Heart left ventricle (tissue), 16 donors: Measurements from ENCODE around the gene MRPL48. TPM values are rescaled to one million over a fixed set of nuclear protein-coding genes. Genes with fewer than 3 reads are reported as not detected.

Experiments
- ATAC-seq, 4 donors: fragments of 200-7000 bp; cut with Tn5 transposase; one replicate each; pipeline ENCODE4 v1.9.1; 2020 to 2022; ENCODE audit warnings: moderate library complexity in 4 of 4, mild to moderate bottlenecking in 3 of 4, moderate number of reproducible peaks in 1 of 4
- DNase-seq, 5 donors: peaks; one replicate each; pipeline ENCODE4 v3.0.0-alpha.2; 2020
- H3K27ac ChIP-seq, 12 donors: fragments of 200-600 bp; sonication (generic) in 4 of 12; one replicate each; pipeline versions ENCODE4 v1.5.0 to v1.8.0; 2016 to 2022; ENCODE audit warnings: mild to moderate bottlenecking in 2 of 12
- H3K27me3 ChIP-seq, 9 donors: fragments of 200-600 bp; sonication (generic) in 2 of 9; one replicate each; pipeline versions ENCODE4 v1.5.1 to v1.8.0; 2016 to 2022; ENCODE audit warnings: mild to moderate bottlenecking in 3 of 9
- H3K36me3 ChIP-seq, 9 donors: fragments of 200-600 bp; sonication (generic) in 2 of 9; one replicate each; pipeline versions ENCODE4 v1.5.0 to v1.8.0; 2018 to 2022; ENCODE audit warnings: mild to moderate bottlenecking in 2 of 9
- H3K4me1 ChIP-seq, 12 donors: fragments of 200-600 bp; sonication (generic) in 4 of 12; one replicate each; pipeline versions ENCODE4 v1.5.0 to v1.8.0; 2016 to 2022; ENCODE audit warnings: mild to moderate bottlenecking in 3 of 12
- H3K4me3 ChIP-seq, 12 donors: fragments of 200-600 bp; sonication (generic) in 4 of 12; one replicate each; pipeline versions ENCODE4 v1.5.0 to v1.8.0; 2017 to 2022; ENCODE audit warnings: mild to moderate bottlenecking in 9 of 12, moderate library complexity in 4 of 12
- H3K9me3 ChIP-seq, 12 donors: fragments of 200-600 bp; sonication (generic) in 4 of 12; one replicate each; pipeline versions ENCODE4 v1.5.0 to v1.8.0; 2016 to 2022; ENCODE audit warnings: mild to moderate bottlenecking in 1 of 12
- CTCF ChIP-seq, 12 donors: fragments of 200-600 bp; sonication (generic) in 4 of 12; IDR thresholded peaks; one replicate each; pipeline versions ENCODE4 v1.5.0 to v1.8.0; 2018 to 2022; ENCODE audit warnings: antibody characterized with exemption in 12 of 12, mild to moderate bottlenecking in 5 of 12
- POLR2A ChIP-seq, 2 donors: fragments of 450-650 bp; IDR thresholded peaks; one replicate each; pipeline ENCODE4 v1.6.1; 2017; ENCODE audit warnings: antibody characterized with exemption in 2 of 2, mild to moderate bottlenecking in 2 of 2, moderate library complexity in 2 of 2
- WGBS, 4 donors: extraction: QIAGEN DNeasy Blood & Tissue Kit in 2 of 4; methylation state at CpG; one replicate each; pipeline versions ENCODE4 v1.1.5 to v1.1.7; 2013 to 2018; 5-methylcytosine and 5-hydroxymethylcytosine counted together
- intact Hi-C, 10 donors: fragments of 100-400 bp; cut with DNase I; formaldehyde crosslinking; loops; one replicate each; pipeline versions ENCODE4 v1.11.1 to v1.14.2; 2022
- polyA plus RNA-seq, 2 donors: library from polyadenylated mRNA; stranded (reverse); fragments of 200-250 nt; gene quantifications; one replicate each; pipeline ENCODE4 v1.2.3, GENCODE V29; 2013
- total RNA-seq, 9 donors: library from RNA; depleted of rRNA in 2 of 9; stranded (reverse); fragments of >200 nt in 2 of 9; fragmentation: NEBNext Ultra II Directional in 3 of 9; extraction: Animal tissue kit (Norgen Biotek cat#: 25700) in 3 of 9; gene quantifications; one replicate each; pipeline versions ENCODE4 v1.1.0 to v1.2.4, GENCODE V29; 2016 to 2023
- donor health status: ischemic (EF 13 %, LVEDD 7.1; RV severe dilation, severe dysfunction).
- donor health status: healthy with polysubstance abuse.
- donor health status: DM: no; HTN: yes; CAD: no.
- donor health status: DM: no; HTN: no; CAD: no.
- donor health status: ischemic (EF 25% LVEDD 6.9; RV normal size, moderate dysfunction).
- donor health status: ischemic (EF 25% LVEDD 5.7; RV mildly dilated, moderate dysfunction).
- donor health status: healthy.
- donor health status: DM: yes; HTN: yes; CAD: no.
- donor health status: ischemic (EF 35%, LVEDD 5.7; RV mildly dilated, moderate dysfunction).
- donor health status: nonischemic (EF 11% LVEDD 7.7; RV severe dilation, severe dysfunction).
- donor health status: DM: yes; HTN: yes; CAD: no.
- donor health status: PGD.
- donor health status: ischemic (EF 29% LVEDD 5.4; RV normal size, mild dysfunction).
- donor health status: nonischemic (EF 23%, LVEDD 6.1; RV moderate dilation, normal function).

MRPL48 gene
- total and polyA plus RNA-seq, 11 donors, result 21.0 to 47.7 (median 39.4) TPM

DNA sequence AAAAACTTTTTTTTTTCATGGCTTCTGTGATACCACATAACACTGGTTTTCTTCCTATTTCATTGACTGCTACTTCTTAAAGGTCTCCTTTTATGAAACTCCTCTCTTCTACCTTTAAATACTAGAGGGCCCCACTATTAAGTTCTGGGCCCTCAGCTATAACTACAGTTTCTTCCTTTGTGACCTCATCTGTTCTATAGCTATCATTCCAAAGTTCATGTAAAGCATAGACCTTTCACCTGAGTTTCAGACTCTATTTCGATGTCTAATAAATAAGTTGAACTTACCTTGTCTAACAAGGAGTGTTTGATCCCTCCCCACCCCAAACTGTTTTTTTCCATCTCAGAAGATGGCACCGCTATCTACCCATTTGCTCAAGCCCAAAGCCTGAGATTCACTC, 124.4 kb downstream of the MRPL48 start:
- no peaks in the 10 kb centered on the region for H3K27me3 ChIP-seq
- H3K36me3 ChIP-seq, result peaks cover 3 to 87% (median 78%) of the 10 kb centered on the region in 9 donors
- H3K4me1 ChIP-seq, result peaks cover 0 to 6% (median 0%) of the 10 kb centered on the region in 12 donors
- TF ChIP-seq CTCF (IDR thresholded peaks at IDR 0.05) (no peak), POLR2A (IDR thresholded peaks at IDR 0.05) (no peak)
- 95 to 99% (median 97%) methylated on average over 2 of the region's 2 CpGs for WGBS, 4 donors
- no peaks in the 10 kb centered on the region for H3K9me3 ChIP-seq
- H3K27ac ChIP-seq, result no peak overlapping the region
- intact Hi-C loops, result no loop called here
- DNase-seq, result no peak
- ATAC-seq, result no peak
- H3K4me3 ChIP-seq, result no peak overlapping the region

DNA sequence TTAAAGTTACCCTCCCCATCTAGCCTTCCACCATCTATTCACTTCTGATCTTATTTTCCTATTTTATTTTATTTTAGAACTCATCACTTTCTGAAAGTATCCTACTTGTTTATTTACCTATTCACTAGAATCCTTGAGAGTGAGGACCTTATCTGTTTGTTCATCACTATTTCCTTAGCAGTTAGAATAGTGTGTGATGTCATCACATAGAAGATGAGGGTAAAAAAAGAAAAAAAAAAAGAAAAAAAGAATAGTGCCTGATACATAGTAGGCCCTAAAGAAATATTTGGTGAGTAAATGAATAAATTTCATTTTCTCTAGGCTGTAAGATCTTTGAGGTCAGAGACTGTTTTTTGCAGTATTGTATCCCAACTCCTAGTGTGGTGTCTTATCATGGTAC, 125.8 kb downstream of the MRPL48 start:
- ATAC-seq (no peak), DNase-seq (no peak)
- Histone ChIP-seq H3K4me3 (no peak overlapping the region), H3K27me3 (no peaks in the 10 kb centered on the region), H3K9me3 (no peaks in the 10 kb centered on the region), H3K27ac (no peak overlapping the region), H3K36me3 (peaks cover 3 to 100% (median 89%) of the 10 kb centered on the region in 9 donors), H3K4me1 (peaks cover 0 to 7% (median 0%) of the 10 kb centered on the region in 12 donors)
- TF ChIP-seq CTCF (IDR thresholded peaks at IDR 0.05), result no peak
- no peak for TF ChIP-seq POLR2A (IDR thresholded peaks at IDR 0.05)
- intact Hi-C loops, result no loop called here

- no peak overlapping the region for H3K27ac ChIP-seq
- no peak for ATAC-seq
- no peaks in the 10 kb centered on the region for H3K27me3 ChIP-seq
- DNase-seq, result no peak
- H3K36me3 ChIP-seq, result peaks cover 3 to 100% (median 94%) of the 10 kb centered on the region in 9 donors
- 75 to 77% (median 77%) methylated on average over 4 of the region's 4 CpGs for WGBS, 4 donors
- TF ChIP-seq POLR2A (IDR thresholded peaks at IDR 0.05) (no peak), CTCF (IDR thresholded peaks at IDR 0.05) (no peak)
- peaks cover 0 to 7% (median 0%) of the 10 kb centered on the region in 12 donors for H3K4me1 ChIP-seq
- intact Hi-C loops, result no loop called here
- H3K4me3 ChIP-seq, result no peak overlapping the region
- H3K9me3 ChIP-seq, result no peaks in the 10 kb centered on the region
Measured at GRCh38 chr11:73914284-73914683, 126.6 kb downstream of the MRPL48 start.

Other genes with a start within 250 kb of the MRPL48 start
- 10 to 100 TPM; 21.1 to 39.1 (median 31.2) TPM for gene FAM168A, start 189.8 kb upstream of the MRPL48 start, total RNA-seq
- 10 to 100 TPM in 1 of 2 donors, 1 to 10 TPM in 1; 9.0 to 20.1 TPM for gene FAM168A, start 189.8 kb upstream of the MRPL48 start, polyA plus RNA-seq
- 10 to 100 TPM in 6 of 9 donors, 1 to 10 TPM in 3; 5.4 to 36.3 (median 14.5) TPM for gene PLEKHB1, start 141.3 kb upstream of the MRPL48 start, total RNA-seq
- 1 to 10 TPM in 1 of 2 donors, under 1 TPM in 1; 0.82 to 5.9 TPM for gene PLEKHB1, start 141.3 kb upstream of the MRPL48 start, polyA plus RNA-seq
- 100 to 1,000 TPM in 7 of 9 donors, 10 to 100 TPM in 2; 92.2 to 143 (median 123) TPM for gene RAB6A, start 26.8 kb upstream of the MRPL48 start, total RNA-seq
- gene RAB6A, start 26.8 kb upstream of the MRPL48 start, polyA plus RNA-seq, result 100 to 1,000 TPM in 1 of 2 donors, 10 to 100 TPM in 1; 41.7 to 110 TPM
- 10 to 100 TPM; 46.0 to 83.4 (median 53.1) TPM for gene COA4, start 89.0 kb downstream of the MRPL48 start, total RNA-seq
- 100 to 1,000 TPM in 1 of 2 donors, 10 to 100 TPM in 1; 83.9 to 136 TPM for gene COA4, start 89.0 kb downstream of the MRPL48 start, polyA plus RNA-seq
- gene PAAF1, start 89.1 kb downstream of the MRPL48 start, total RNA-seq, result 10 to 100 TPM in 5 of 9 donors, 1 to 10 TPM in 4; 3.9 to 18.4 (median 11.1) TPM
- 10 to 100 TPM; 11.4 to 13.0 TPM for gene PAAF1, start 89.1 kb downstream of the MRPL48 start, polyA plus RNA-seq
- not detected for gene DNAJB13, start 163.2 kb downstream of the MRPL48 start, total RNA-seq
- gene DNAJB13, start 163.2 kb downstream of the MRPL48 start, polyA plus RNA-seq, result under 1 TPM in 1 of 2 donors, not detected in 1; 0.14 TPM
- 100 to 1,000 TPM in 1 of 9 donors, 10 to 100 TPM in 8; 13.7 to 170 (median 19.7) TPM for gene UCP2, start 195.0 kb downstream of the MRPL48 start, total RNA-seq
- 10 to 100 TPM; 11.9 to 20.2 TPM for gene UCP2, start 195.0 kb downstream of the MRPL48 start, polyA plus RNA-seq
- 1 to 10 TPM in 8 of 9 donors, under 1 TPM in 1; 0.50 to 8.3 (median 1.7) TPM for gene UCP3, start 221.2 kb downstream of the MRPL48 start, total RNA-seq
- gene UCP3, start 221.2 kb downstream of the MRPL48 start, polyA plus RNA-seq, result 1 to 10 TPM; 1.4 to 1.7 TPM